Type B pancreatic cell (in vitro differentiated cells): Measurements from ENCODE around the gene TSPOAP1. TPM values are rescaled to one million over a fixed set of nuclear protein-coding genes. Genes with fewer than 3 reads are reported as not detected.

Experiments
- DNase-seq: peaks from one replicate; pipeline ENCODE4 v3.0.0; 2021; ENCODE audit warnings: mixed read lengths; ENCODE audit not compliant: unreplicated experiment; ENCODE audit errors: extremely low spot score
- H3K27ac Mint-ChIP-seq: 2 replicates; pipeline ENCODE4 v1.8.0; 2021; ENCODE audit warnings: mild to moderate bottlenecking, mixed read lengths
- H3K27me3 Mint-ChIP-seq: 2 replicates; pipeline ENCODE4 v1.8.0; 2021; ENCODE audit warnings: mixed read lengths
- H3K36me3 Mint-ChIP-seq: 2 replicates; pipeline ENCODE4 v1.8.0; 2021; ENCODE audit warnings: mixed read lengths
- H3K4me1 Mint-ChIP-seq: one replicate; pipeline ENCODE4 v1.8.0; 2021; ENCODE audit warnings: mixed read lengths; ENCODE audit not compliant: unreplicated experiment
- H3K4me3 Mint-ChIP-seq: 2 replicates; pipeline ENCODE4 v1.8.0; 2021; ENCODE audit warnings: mild to moderate bottlenecking, mixed read lengths
- H3K9me3 Mint-ChIP-seq: 2 replicates; pipeline ENCODE4 v1.8.0; 2021; ENCODE audit warnings: mixed read lengths
- total RNA-seq: library from RNA; stranded (reverse); gene quantifications from 2 replicates; pipeline ENCODE4 v1.2.1, GENCODE V29; 2021; ENCODE audit warnings: low replicate concordance
- TF ChIP-seq, protein P1 (sequence below): fragments of 200-600 bp; sonication (generic); conservative IDR thresholded peaks from 2 replicates; pipeline ENCODE4 v1.5.0; 2021; ENCODE audit warnings: antibody characterized with exemption, mild to moderate bottlenecking

The TSPOAP1 gene
- total RNA-seq, 1 donor from 2014 or later, result 18.4 TPM

DNA sequence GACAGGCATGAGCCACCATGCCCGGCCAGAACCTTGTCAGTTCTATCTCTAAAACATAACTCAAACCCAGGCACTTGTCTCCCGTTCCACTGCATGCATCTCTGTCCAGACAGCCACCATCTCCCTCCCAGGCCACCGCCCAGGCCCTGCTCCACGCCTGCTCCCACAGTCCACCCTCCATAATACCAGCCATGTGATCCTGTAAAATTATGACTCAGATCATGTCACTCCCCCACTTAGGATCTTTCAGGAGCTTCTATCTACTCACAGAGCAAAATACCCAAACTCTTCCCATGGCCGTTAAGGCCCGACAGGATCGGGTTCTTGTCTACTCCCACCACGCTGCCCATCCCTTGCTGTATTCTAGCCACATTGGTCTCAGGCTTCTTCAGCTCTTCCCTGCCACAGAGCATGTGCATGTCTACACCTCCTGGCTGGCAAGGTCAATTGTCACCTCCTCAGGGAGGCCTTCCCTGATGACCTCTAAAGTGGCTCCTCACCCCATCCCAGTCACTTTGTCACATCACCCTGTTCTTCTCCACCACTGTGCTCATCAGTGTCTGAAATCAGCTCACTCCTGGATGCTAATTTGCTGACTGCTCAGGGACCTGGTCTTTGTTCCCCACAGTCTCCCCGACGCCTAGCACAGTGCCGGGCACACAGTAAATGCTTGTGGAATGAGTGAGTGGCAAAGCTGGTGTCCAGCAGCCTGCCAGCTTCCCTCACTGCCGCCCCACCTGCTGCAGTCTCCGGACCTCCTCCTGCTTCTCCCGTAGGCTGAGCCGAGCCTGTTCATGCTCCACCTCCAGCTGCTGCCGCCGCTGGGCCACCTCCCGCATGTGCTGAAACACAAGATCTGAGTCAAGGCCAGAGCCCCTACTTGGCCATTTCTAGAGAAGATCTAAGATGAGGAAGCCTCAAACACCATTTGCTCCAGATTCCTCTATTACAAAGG is 6.7 kb downstream of the TSPOAP1 start:
- no peak for DNase-seq
- Mint-ChIP-seq H3K4me1 (peaks cover 11% of the 10 kb centered on the region), H3K9me3 (no peaks in the 10 kb centered on the region), H3K27ac (no peak overlapping the region), H3K27me3 (peaks cover 16% of the 10 kb centered on the region), H3K36me3 (no peaks in the 10 kb centered on the region), H3K4me3 (no peak overlapping the region)
- TF ChIP-seq, protein P1, sequence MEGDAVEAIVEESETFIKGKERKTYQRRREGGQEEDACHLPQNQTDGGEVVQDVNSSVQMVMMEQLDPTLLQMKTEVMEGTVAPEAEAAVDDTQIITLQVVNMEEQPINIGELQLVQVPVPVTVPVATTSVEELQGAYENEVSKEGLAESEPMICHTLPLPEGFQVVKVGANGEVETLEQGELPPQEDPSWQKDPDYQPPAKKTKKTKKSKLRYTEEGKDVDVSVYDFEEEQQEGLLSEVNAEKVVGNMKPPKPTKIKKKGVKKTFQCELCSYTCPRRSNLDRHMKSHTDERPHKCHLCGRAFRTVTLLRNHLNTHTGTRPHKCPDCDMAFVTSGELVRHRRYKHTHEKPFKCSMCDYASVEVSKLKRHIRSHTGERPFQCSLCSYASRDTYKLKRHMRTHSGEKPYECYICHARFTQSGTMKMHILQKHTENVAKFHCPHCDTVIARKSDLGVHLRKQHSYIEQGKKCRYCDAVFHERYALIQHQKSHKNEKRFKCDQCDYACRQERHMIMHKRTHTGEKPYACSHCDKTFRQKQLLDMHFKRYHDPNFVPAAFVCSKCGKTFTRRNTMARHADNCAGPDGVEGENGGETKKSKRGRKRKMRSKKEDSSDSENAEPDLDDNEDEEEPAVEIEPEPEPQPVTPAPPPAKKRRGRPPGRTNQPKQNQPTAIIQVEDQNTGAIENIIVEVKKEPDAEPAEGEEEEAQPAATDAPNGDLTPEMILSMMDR, result no peak

DNA sequence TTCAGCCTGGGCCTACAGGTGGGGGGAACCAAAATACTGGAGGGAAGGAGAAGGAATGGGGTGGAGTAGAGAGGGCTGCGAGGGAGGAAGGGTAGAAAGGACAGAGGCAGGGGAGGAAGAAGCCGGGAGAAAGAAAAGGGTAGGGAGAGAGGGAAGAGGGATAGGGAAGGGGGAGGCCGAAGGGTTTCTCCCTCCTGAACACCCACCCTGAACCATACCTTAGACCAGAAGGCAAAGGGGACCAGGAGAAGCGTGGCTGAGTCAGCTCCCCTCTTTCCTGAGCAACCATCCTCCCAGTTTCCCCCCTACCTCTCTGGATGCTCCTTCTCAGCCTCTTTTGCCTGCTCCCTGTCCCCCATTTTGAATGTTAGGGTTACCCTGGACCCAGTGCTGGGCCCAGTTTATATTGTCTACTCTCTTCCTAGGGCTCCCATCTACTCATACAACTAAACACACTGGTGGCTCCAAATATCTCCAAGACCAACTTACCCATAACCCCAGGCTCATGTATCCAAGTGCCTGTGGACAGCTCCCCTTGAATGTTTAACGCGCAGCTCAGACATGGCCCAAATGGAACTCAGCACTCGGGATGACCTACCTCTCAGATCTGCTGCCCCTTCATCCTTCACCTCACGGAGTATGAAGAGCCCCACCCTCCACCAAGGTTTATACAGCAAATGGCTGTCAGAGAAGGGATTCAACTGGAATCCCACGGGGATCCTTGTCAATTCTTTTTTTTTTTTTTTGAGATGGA is 7.8 kb downstream of the TSPOAP1 start:
- DNase-seq, result no peak
- Mint-ChIP-seq H3K27me3 (peaks cover 10% of the 10 kb centered on the region), H3K4me3 (no peak overlapping the region), H3K27ac (no peak overlapping the region), H3K4me1 (peaks cover 11% of the 10 kb centered on the region), H3K36me3 (no peaks in the 10 kb centered on the region), H3K9me3 (no peaks in the 10 kb centered on the region)
- TF ChIP-seq, protein P1, result no peak

DNA sequence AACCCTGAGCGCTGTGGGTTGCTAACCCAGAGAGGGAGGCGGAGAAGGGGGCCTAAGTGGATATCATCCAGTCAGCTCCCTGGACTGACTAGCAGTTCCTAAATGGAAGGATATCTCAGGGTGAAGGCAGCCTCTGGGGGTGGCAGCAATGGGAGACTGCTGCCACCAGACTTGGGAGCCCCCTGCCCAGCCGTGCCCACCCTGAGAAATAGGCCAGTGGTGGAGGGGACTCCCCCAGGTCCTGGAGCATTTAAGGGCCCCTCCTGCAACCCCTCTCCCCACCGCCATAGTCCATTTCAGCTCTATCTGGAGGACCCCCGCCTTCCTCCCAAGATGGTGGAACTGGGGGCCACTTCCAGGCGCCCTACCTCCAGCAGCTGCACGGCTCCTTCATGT is 8.4 kb downstream of the TSPOAP1 start:
- H3K36me3 Mint-ChIP-seq, result no peaks in the 10 kb centered on the region
- no peak overlapping the region for H3K4me3 Mint-ChIP-seq
- H3K9me3 Mint-ChIP-seq, result no peaks in the 10 kb centered on the region
- H3K4me1 Mint-ChIP-seq, result peaks cover 8% of the 10 kb centered on the region
- DNase-seq, result no peak
- peaks cover 8% of the 10 kb centered on the region for H3K27me3 Mint-ChIP-seq
- no peak overlapping the region for H3K27ac Mint-ChIP-seq
- TF ChIP-seq, protein P1, result no peak

DNA sequence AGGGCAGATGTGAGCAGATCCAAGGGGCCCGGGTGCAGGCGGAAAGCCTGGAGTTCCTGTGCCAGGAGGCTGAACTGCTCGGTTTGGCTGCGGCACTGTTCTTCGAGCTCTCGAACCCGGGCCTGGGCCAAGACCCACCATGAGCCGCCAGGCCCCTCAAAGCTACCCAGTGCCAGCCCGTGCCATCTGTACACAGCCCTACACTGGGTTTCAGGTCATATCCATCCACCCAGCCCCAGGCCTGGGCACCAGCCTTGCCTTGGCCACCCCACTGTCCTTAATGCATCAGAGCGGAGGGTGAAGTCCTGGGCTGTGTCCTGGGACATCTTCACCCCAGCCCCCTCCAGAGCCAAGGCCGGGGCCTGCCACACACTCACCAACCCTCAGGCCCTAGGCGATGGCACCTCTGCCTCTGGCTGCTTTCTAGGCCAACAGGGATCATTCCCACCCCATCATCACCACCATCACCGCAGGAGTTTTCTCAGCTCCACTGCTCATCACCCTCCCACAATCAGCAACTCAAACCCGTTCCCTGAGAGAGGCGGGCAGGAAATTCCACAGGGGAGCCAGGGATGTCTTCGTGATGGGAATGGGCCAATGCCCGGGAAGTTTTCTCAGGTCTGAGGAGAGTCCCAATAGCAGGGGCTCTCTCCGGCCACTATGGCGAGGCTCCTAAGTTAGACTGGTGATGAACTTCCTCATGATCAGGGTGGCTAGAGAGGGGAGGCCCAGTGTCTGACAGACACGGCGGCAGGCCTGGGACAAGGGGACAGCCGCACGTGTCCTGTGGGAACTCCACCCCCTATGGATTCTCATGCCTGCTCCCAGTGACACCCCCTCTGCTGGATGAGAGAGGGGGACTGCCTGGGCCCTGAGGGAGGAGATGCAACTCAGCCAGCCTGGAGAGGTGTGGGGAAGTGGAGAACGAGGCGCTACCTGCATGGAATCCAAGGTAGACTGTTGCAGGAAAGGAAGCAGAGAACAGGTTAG is 9.1 kb downstream of the TSPOAP1 start:
- Mint-ChIP-seq H3K9me3 (no peaks in the 10 kb centered on the region), H3K27ac (no peak overlapping the region), H3K36me3 (no peaks in the 10 kb centered on the region), H3K4me1 (peaks cover 5% of the 10 kb centered on the region), H3K4me3 (no peak overlapping the region), H3K27me3 (peaks cover 6% of the 10 kb centered on the region)
- TF ChIP-seq, protein P1, result no peak
- no peak for DNase-seq

DNA sequence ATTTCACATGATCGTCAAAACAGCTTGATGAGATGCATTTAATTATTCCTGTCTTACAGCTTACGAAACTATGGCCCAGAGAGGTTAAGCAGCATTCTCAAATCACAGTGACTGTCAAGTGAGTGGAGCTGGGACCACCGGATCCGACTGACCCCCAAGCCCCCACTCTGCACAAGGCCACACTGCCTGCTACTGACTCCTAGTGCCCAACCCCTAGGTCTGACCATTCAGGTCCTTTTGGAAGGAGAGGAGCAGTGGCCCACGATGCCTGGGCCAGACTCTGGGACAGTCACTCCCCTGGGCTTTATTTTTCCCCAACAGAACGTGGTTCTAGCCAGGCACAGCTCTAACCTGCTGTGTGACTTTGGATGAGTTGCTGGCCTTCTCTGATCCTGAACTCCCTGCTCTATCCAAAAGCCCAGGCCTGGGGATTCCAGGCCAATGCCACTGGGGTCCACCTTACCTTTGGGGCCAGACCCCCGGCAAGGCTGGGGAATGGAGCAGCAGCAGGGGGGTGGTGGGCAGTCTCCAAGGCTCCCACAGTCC is 9.9 kb downstream of the TSPOAP1 start:
- TF ChIP-seq, protein P1, result no peak
- no peak overlapping the region for H3K27ac Mint-ChIP-seq
- DNase-seq, result no peak
- H3K4me1 Mint-ChIP-seq, result peaks cover 5% of the 10 kb centered on the region
- H3K27me3 Mint-ChIP-seq, result peaks cover 6% of the 10 kb centered on the region
- H3K36me3 Mint-ChIP-seq, result no peaks in the 10 kb centered on the region
- no peak overlapping the region for H3K4me3 Mint-ChIP-seq
- no peaks in the 10 kb centered on the region for H3K9me3 Mint-ChIP-seq
